HG02884 (cell line): ENCODE data around the gene DELE1.
A peak's percentile ranks its signal among the peaks of the same experiment; 100 is the strongest.
"Not testable (repeated sequence)": the region's sequence is repeated elsewhere in the genome, so short reads cannot be mapped to it uniquely, and the experiment has no call there.

Experiments
- ATAC-seq: cut with Tn5 transposase; IDR thresholded peaks from one replicate; pipeline ENCODE4 v1.9.1; 2021; ENCODE audit warnings: mild to moderate bottlenecking, moderate library complexity; ENCODE audit not compliant: unreplicated experiment

DELE1 gene

GRCh38 chr5:141883892-141884318 lies 39.8 kb upstream of the DELE1 start:
- no peak for ATAC-seq

- no peak for ATAC-seq
Observed at GRCh38 chr5:141889282-141889871, 34.3 kb upstream of the DELE1 start.

GRCh38 chr5:141890429-141890828 lies 33.2 kb upstream of the DELE1 start:
- ATAC-seq, result not testable (repeated sequence)

DNA sequence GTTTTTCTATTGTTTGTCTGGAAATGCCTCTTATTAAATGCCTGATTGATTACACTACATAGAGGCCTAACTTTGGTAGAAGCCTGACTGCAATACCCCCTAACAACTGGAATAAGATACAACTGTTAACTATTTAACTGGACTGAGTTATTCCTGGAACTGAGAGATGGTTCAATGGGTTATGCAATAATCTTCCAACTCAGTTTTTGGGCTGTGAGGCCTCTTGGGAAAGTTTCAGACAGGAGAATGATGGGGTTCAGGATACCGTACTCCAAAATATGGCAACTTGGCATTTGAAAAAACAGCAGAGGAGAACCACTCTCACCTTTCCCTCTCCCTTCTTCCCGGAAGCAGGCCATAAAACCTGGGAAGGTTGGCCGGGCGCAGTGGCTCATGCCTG lies 26.2 kb upstream of the DELE1 start:
- no peak for ATAC-seq

DNA sequence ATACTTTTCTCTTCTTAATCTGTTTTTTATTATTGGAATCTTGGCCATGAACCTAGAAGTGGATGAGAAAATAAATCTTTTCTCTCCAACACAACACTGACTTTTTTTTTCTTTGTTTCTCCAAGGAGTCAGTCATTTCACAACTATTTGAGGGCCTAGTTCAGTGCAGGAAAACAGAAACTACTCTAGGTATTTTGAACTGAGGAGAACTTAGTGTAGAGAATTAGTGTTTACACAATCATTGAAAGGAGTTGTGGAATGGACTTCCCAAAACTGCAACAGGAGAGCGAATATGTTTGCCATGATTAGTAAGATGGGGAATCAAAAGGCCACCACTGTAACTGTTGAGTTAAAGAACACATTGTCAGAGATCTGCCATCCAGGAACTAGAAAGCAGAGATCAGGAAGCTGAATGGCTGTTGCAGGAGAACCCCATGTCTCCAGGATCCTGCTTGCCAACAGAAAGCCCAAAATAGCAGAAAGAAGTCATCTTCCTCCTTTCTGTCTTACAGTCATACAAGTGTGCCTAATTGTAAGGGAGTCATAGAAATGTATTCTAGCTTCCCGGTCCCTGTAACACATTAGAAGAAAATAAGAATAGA lies 25.1 kb upstream of the DELE1 start:
- no peak for ATAC-seq

DNA sequence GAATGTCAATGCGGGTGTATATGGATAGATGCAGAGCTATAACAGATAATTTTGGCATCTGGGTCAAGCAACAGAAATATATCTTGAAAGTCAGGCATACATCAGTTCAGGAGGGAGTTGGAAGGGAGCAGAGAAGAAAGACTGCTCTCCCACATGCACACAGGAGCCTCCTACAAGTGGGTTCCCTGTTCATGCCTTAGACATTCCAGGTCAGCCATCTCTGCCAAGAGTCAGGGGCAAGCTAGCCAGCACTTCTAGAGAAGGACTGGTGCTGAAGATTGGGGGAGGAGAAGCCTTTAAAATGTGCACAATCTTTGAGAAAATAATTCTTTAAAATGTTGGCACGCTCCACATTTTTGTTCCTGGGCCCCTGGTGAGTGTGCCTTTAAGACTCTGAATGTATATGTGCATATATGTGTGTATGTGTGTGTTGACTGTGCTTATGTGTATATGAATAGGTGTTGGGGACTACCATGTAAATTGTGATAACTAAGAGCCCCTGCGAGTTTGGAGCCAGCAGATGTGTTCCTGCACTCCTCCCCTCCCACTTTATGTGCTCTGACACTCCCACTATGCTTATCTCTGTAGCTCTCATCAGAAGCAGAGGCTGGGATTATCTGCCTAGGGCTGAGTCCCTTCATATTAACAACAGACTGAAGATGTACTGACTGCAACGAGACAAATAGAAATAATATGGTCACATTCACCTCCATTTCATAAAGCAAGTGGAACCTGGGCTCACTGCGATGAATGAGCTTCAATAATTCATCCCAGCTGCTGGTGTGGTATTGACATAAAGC lies 21.5 kb upstream of the DELE1 start:
- no peak for ATAC-seq

DNA sequence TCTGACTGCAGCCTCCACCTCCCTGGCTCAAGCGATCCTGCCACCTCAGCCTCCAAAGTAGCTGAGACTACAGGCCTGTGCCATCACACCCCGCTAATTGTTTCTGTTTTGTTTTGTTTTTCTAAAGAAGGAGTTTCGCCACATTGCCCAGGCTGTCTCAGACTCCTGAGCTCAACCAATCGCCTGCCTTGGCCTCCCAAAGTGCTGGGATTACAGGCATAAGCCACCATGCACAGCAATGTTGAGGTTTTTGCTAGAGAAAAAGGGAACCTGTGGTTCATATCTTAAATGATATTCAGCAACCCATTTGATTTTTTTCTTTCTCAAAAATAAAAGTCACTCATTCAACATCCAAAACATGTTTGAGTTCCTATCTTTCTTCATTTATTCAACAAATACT lies 20.4 kb upstream of the DELE1 start:
- no peak for ATAC-seq

DNA sequence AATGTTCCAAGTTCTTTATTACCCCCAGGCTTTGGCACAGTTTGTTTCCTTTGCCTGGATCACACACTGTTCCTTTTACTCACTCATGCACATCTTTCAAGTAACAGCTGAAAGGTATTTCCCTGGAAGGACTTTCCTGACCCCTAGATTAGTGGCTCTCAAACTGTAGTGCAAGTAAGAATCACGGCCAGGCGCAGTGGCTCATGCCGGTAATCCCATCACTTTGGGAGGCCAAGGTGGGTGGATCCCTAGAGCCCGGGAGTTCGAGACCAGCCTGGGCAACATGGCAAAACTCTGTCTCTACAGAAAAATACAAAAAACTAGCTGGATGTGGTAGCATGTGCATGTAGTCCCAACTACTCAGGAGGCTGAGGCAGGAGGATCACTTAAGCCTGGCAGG lies 19.1 kb upstream of the DELE1 start:
- ATAC-seq, result no peak

- no peak for ATAC-seq
Observed at GRCh38 chr5:141906517-141906916, 17.2 kb upstream of the DELE1 start.

DNA sequence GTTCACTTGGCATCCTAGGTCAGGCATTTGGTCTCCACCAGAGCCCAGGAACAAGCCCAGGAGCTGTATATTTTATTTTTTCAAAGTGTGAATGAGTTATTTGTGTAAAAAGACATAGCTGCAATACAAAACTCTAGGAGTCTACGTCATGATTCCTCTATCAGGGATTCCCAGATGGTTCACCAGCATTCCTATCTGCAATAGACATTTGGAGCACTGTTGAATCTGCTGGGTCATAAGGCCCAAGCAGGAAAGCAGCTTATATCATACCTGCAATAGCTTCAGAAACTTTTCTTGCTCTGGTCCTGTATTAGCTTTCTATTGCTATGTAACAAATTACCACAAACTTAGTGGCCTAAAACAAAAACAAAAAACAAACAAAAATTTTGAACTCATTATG lies 16.7 kb upstream of the DELE1 start:
- no peak for ATAC-seq

DNA sequence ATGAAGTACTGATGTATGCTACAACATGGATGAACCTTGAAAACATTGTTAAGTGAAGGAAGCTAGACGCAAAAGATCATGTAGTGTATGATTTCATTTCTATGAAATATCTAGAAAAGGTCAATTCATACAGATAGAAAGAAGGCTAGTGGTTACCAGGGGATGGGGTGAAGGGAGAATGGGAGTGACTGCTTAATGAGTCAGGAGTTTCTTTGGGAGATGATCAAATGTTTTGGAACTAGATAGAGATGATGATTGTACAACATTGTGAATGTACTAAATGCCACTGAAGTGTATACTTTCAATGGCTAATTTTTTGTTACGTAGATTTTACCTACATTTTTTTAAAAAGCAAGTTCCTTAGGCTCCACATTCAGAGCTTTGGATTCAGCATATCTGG lies 14.9 kb upstream of the DELE1 start:
- no peak for ATAC-seq

DNA sequence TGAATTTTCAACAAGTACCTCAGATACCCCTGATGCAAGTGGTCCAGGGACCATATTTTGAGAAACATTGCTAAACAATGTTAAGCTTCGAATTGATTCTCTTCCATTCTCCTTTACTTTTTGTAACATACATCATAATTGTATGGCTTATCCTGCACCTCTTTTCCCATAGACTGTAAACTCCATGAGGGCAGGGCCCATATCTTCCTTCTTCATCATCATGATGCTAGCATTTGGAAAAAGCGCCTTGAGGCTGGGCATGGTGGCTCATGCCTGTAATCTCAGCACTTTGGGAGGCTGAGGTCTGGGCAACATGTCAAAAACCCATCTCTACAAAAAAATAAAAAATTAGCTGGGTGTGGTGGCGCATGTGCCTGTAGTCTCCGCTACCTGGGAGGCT lies 14.5 kb upstream of the DELE1 start:
- no peak for ATAC-seq

DNA sequence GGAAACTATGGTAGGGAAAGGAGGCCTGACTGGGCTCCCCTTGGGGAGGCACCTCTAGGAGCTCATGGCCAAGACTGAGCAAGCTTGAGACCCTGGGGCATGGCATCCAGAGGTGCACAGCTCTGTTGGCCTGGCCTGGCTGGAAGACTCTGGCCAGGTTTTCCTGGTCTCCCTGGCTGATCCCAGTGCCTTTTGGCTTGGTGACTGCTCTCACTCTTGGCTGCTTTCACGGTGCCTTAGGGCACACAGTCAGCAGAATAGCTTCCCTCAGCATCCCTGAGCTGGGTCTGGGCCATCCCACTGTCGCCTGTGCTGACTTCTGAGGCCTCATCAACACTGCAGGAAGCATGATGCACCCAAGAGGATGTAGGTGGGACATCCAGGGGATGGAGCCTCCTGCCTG lies 13.4 kb upstream of the DELE1 start:
- no peak for ATAC-seq

DNA sequence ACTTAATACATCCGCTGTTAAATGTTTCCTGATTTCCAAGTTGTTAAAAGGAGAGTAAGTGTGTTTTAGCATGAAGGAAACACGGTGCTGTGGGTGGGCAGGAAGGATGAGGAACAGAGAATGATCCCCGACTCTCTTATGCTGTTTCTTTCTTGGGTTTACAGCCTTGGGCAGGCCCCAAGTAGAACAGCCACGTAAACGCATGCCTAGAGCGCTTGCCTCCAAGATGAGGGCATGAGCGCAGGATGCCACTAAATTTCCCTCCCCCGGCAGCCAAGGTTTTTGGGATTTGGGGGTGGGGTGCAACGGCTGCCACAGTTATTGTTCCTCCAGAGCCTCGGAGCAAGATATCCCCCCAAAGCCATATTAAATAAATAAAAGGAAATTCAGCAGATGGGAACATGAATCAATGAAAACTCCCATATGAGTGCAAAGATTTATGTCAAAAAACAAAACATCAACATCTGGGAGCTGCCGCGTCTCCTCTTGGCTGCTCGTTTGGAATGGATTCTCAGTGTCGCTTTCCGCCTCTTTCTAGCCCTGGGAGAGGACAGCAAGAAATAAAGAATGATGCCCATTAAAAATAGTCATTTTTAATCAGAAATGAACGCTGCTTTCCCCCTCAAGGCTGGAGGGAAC lies 10.0 kb upstream of the DELE1 start:
- ATAC-seq, result no peak

DNA sequence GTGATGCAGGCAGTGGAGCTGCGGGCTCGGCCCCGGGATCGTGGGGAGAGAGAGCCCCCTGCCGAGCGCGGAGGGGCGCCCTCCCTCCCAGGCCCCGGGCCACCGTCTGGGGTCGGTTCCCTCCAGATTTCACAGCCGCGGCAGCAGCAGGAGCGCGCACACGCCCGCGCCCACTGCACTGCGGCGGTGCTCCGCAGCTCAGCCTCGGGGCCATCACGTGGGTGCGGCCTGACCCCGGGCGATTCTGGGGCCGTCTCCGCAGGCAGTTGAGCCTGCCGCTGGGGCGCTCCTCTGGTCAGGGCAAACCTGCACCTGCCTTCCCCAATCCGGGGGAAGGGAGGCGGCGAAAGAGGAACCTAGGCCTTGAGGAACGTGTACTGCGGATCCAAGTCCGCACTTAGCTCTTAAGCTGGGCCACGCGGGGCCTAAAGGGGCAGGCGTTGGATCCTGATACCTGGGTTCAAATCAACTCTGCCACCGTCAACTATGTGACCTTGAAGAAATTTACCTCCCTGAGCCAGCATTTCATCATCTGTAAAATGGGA lies 9.4 kb upstream of the DELE1 start:
- peak; percentile 48 for ATAC-seq

DNA sequence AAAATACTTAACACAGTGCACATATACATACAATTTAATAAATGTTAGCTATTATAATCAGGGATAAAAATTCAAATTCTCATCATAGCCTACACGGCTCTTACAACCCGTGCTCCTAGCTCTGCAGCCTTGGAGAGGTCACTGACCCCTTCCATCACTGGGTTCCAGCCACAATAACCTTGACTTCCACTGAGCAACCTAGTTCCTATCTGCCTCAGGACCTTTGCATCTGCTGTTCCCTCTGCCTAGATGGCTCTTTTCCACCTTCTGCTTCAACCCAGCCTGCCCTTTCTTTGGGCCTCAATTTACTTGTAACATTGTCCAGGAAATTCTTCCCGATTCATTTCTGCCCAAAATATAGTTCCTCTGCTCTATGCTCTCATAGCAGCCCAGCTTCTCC lies 8.9 kb upstream of the DELE1 start:
- ATAC-seq, result no peak

DNA sequence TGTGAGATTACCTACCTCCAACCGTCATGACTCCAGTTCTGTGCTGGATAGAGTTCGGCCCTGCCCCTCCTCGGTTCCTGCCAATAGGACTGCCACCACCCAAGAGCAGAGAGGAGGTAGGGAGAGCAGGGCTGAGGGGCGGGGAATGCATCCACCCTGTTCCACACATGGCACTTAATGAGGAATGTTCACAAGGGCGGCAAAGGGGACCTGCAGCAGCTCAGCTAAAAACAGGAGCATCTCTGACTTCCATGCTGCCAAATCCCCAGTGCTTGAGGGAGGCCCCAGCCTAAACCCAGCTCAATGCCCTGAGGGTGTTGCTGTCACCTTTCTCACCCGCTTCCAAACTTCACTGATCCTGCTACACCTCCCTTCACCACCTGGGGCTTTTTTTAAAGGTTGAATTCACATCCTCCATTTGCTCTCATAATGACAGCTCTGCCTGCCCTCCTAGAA lies 7.8 kb upstream of the DELE1 start:
- ATAC-seq, result no peak

GRCh38 chr5:141916522-141916921 lies 7.1 kb upstream of the DELE1 start:
- peak; percentile 38 for ATAC-seq

GRCh38 chr5:141917760-141918159 lies 5.9 kb upstream of the DELE1 start:
- ATAC-seq, result no peak

DNA sequence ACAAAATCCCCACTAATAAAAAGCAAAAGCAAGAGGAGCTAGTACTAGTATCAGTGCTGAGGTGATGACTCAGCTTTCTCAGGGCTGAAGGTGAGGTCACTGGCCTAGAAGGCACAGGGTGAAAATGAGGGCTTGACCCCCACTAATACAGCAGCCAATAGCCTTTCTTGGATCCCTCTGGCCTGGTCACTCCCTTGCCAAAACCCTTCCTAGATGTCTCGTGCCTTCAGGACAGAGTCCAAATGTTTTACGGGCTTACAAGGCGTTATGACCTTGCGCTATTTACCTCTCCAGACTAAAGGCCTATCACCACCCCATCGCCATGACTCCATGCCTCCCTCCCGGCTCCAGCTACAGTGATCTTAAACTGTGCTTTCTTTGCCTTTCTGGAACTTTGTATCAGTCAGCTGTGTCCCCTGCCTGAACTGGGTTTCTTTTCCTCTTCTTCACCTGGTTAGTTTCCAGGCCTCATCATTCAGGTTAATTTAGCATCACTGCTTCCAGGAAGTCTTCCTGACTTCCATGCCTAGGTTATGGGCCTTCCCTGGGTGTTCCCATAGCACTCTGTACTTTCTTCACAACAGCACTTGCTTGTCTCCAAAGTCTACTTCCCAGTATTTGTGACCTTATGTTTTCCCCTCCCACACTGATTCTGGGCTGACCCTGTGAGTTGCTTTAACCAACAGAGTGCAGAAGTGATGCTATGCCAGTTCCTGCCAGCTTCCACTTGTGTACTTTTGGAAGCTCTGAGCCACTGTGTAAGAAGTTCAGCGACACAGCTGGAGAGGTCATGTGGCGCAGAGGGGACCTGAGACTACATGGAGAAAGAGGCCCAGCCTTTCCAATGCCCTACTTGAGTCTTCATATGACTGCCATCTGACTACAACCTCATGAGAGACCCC lies 4.2 kb upstream of the DELE1 start:
- no peak for ATAC-seq
